PC-3 (cell line): ENCODE data around the gene NR5A2.

Experiments used
- EZH2 ChIP-seq: fragments of 300-600 bp; sonication (generic); IDR thresholded peaks from one replicate; pipeline ENCODE4 v1.6.1; 2017; ENCODE audit warnings: antibody characterized with exemption, mild to moderate bottlenecking, low read length; ENCODE audit not compliant: unreplicated experiment
- EZH2phosphoT487 ChIP-seq: fragments of 300-600 bp; sonication (generic); IDR thresholded peaks from 2 replicates; pipeline ENCODE4 v1.6.1; 2018; ENCODE audit warnings: mild to moderate bottlenecking, antibody characterized with exemption, low read length, borderline replicate concordance
- TF ChIP-seq, protein P1 (sequence below): fragments of 300-600 bp; sonication (generic); conservative IDR thresholded peaks from 2 replicates; pipeline ENCODE4 v1.5.1; 2017; ENCODE audit warnings: antibody characterized with exemption, low read depth, mild to moderate bottlenecking, low read length

DNA sequence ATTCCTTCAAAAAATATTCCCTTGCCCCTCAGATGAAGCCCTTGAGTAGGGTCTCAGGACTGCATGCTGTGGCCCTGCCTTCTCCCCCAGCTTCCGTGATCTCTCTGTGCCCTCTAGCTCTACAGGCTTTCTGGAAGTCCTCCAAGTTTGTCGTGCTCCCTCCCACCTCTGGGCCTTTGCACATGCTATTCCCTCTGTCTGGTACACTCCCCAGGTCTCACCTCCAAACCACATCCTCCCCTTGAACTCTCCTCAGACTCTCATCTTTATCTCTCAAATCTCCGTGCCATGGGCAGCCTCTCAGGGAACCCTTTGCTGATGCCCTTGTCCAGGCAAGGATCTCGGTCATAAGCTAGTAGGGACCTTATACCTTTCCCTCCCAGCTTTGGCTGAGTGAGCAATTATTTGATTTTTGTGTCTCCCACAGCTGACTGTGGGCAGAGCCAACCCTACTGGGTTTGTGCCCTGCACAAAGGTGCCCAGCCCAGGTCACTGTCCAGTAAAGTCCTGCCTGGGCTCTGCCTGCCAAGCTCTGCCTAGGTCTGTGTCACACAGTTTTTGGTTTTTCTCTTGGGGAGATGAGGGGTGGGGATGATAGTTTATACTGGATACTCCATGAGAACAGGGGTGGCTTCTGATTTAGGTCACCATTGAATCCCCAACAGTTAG lies 194.2 kb downstream of the NR5A2 start:
- TF ChIP-seq, protein P1, sequence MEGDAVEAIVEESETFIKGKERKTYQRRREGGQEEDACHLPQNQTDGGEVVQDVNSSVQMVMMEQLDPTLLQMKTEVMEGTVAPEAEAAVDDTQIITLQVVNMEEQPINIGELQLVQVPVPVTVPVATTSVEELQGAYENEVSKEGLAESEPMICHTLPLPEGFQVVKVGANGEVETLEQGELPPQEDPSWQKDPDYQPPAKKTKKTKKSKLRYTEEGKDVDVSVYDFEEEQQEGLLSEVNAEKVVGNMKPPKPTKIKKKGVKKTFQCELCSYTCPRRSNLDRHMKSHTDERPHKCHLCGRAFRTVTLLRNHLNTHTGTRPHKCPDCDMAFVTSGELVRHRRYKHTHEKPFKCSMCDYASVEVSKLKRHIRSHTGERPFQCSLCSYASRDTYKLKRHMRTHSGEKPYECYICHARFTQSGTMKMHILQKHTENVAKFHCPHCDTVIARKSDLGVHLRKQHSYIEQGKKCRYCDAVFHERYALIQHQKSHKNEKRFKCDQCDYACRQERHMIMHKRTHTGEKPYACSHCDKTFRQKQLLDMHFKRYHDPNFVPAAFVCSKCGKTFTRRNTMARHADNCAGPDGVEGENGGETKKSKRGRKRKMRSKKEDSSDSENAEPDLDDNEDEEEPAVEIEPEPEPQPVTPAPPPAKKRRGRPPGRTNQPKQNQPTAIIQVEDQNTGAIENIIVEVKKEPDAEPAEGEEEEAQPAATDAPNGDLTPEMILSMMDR: no peak
- TF ChIP-seq EZH2 (no peak), EZH2phosphoT487 (no peak)
